IMR-90 (cell line): Measurements from ENCODE around the gene POLR3F. TPM values are rescaled to one million over a fixed set of nuclear protein-coding genes. Genes with fewer than 3 reads are reported as not detected.

ENCODE experiments used
- ATAC-seq: fragments of 200-7000 bp; cut with Tn5 transposase; 2 replicates; pipeline ENCODE4 v1.9.1; 2020; ENCODE audit warnings: low read depth, mild to moderate bottlenecking, moderate library complexity
- BruUV-seq: library from RNA; stranded (reverse); fragments of 400-500 nt; replicated peaks from 2 replicates; lab custom pipeline; 2021; lab: Mats Ljungman, UMichigan
- CTCF ChIA-PET: fragments of 300-600 bp; formaldehyde crosslinking; extraction: SDS; loops from one replicate; lab custom pipeline; 2021; ENCODE audit warnings: antibody characterized with exemption; lab: Yijun Ruan, JAX
- POLR2A ChIA-PET: fragments of 300-600 bp; sonication (Branson Sonifier 250); formaldehyde crosslinking; loops from one replicate; lab custom pipeline; 2022; ENCODE audit warnings: antibody characterized with exemption; ENCODE audit not compliant: unreplicated experiment; lab: Charles Lee
- DNase-seq: peaks from one replicate; pipeline ENCODE4 v3.0.0; 2013
- H2AFZ ChIP-seq: replicated peaks from 2 replicates; pipeline ENCODE3; 2013; ENCODE audit warnings: low read length, mild to moderate bottlenecking; ENCODE audit not compliant: poor library complexity
- H2AK5ac ChIP-seq: 2 replicates; pipeline ENCODE4 v1.6.1; 2013; ENCODE audit warnings: low read depth, low read length, inconsistent platforms
- H2AK9ac ChIP-seq: replicated peaks from 2 replicates; pipeline ENCODE3; 2013; ENCODE audit warnings: mild to moderate bottlenecking, low read depth, low read length, moderate library complexity; ENCODE audit not compliant: poor library complexity
- H2BK120ac ChIP-seq: 2 replicates; pipeline ENCODE4 v1.6.1; 2013; ENCODE audit warnings: low read depth, low read length, inconsistent platforms
- H2BK15ac ChIP-seq: 3 replicates; pipeline ENCODE4 v1.6.1; 2013; ENCODE audit warnings: low read depth, low read length, inconsistent platforms
- H2BK20ac ChIP-seq: 2 replicates; pipeline ENCODE4 v1.6.1; 2013; ENCODE audit warnings: low read depth, mild to moderate bottlenecking, inconsistent platforms, low read length, moderate library complexity
- H2BK5ac ChIP-seq: 2 replicates; pipeline ENCODE4 v1.6.1; 2013; ENCODE audit warnings: mild to moderate bottlenecking, low read depth, low read length, inconsistent platforms; ENCODE audit not compliant: poor library complexity, severe bottlenecking
- H3K14ac ChIP-seq: replicated peaks from 2 replicates; pipeline ENCODE4 v1.6.1; 2013; ENCODE audit warnings: low read depth, low read length, inconsistent platforms
- H3K18ac ChIP-seq: 2 replicates; pipeline ENCODE4 v1.6.1; 2013; ENCODE audit warnings: low read depth, low read length, control low read depth
- H3K23ac ChIP-seq: 2 replicates; pipeline ENCODE4 v1.6.1; 2013; ENCODE audit warnings: low read depth, low read length, inconsistent platforms
- H3K27ac ChIP-seq: 2 replicates; pipeline ENCODE4 v1.5.1; 2013; ENCODE audit warnings: mild to moderate bottlenecking, control low read depth, low read length; ENCODE audit not compliant: insufficient read depth
- H3K27me3 ChIP-seq: 2 replicates; pipeline ENCODE4 v1.6.1; 2013; ENCODE audit warnings: low read length; ENCODE audit not compliant: control insufficient read depth, insufficient read depth
- H3K36me3 ChIP-seq: 2 replicates; pipeline ENCODE4 v1.6.1; 2013; ENCODE audit warnings: low read length, mixed read lengths; ENCODE audit not compliant: control insufficient read depth, insufficient read depth
- H3K4ac ChIP-seq: 2 replicates; pipeline ENCODE4 v1.6.1; 2013; ENCODE audit warnings: low read depth, low read length, inconsistent platforms
- H3K4me1 ChIP-seq: 2 replicates; pipeline ENCODE4 v1.6.1; 2013; ENCODE audit warnings: low read length, mixed read lengths; ENCODE audit not compliant: control insufficient read depth, insufficient read depth
- H3K4me2 ChIP-seq: 2 replicates; pipeline ENCODE4 v1.6.1; 2013; ENCODE audit warnings: low read depth, mild to moderate bottlenecking, control low read depth, low read length, moderate library complexity
- H3K4me3 ChIP-seq: 2 replicates; pipeline ENCODE4 v1.5.1; 2013; ENCODE audit warnings: low read depth, mild to moderate bottlenecking, control low read depth, low read length, moderate library complexity; ENCODE audit not compliant: insufficient read depth
- H3K56ac ChIP-seq: 2 replicates; pipeline ENCODE4 v1.6.1; 2013; ENCODE audit warnings: low read length, inconsistent platforms; ENCODE audit not compliant: insufficient read depth; ENCODE audit errors: extremely low read depth
- H3K79me1 ChIP-seq, 2 experiments: 2 replicates each; pipeline ENCODE4 v1.6.1; 2013; ENCODE audit warnings: low read length in 2 of 2, inconsistent platforms in 1 of 2, low read depth in 1 of 2
- H3K9ac ChIP-seq: 2 replicates; pipeline ENCODE4 v1.6.1; 2013; ENCODE audit warnings: low read depth, low read length, control low read depth
- H3K9me1 ChIP-seq: 2 replicates; pipeline ENCODE4 v1.6.1; 2013; ENCODE audit warnings: low read length, inconsistent platforms; ENCODE audit not compliant: insufficient read depth
- H3K9me3 ChIP-seq: 2 replicates; pipeline ENCODE4 v1.6.1; 2013; ENCODE audit warnings: low read length; ENCODE audit not compliant: control insufficient read depth, insufficient read depth
- H4K20me1 ChIP-seq: 2 replicates; pipeline ENCODE4 v1.6.1; 2013; ENCODE audit warnings: low read length, inconsistent platforms; ENCODE audit not compliant: insufficient read depth
- H4K5ac ChIP-seq: 2 replicates; pipeline ENCODE4 v1.6.1; 2013; ENCODE audit warnings: mild to moderate bottlenecking, low read depth, low read length, control low read depth
- H4K8ac ChIP-seq, 2 experiments: 2 replicates each; pipeline ENCODE4 v1.6.1; 2013; ENCODE audit warnings: low read depth in 2 of 2, low read length in 2 of 2, control low read depth in 1 of 2, inconsistent platforms in 1 of 2
- H4K91ac ChIP-seq: 2 replicates; pipeline ENCODE4 v1.6.1; 2013; ENCODE audit warnings: low read depth, low read length, inconsistent platforms; ENCODE audit not compliant: insufficient read depth
- ELK1 ChIP-seq: fragments of 150-350 bp; IDR thresholded peaks from 2 replicates; pipeline ENCODE4 v1.6.1; 2016; ENCODE audit warnings: low read depth, mild to moderate bottlenecking, low read length, moderate library complexity, borderline replicate concordance
- NFE2L2 ChIP-seq: fragments of 150-350 bp; IDR thresholded peaks from 2 replicates; pipeline ENCODE4 v1.6.1; 2016; ENCODE audit warnings: low read depth, mild to moderate bottlenecking, low read length
- RAD21 ChIP-seq: IDR thresholded peaks from 2 replicates; pipeline ENCODE4 v1.6.1; 2012; ENCODE audit warnings: low read length, improper control_type of control experiment
- WGBS, 2 experiments: methylation state at CpG; one replicate each; pipeline versions ENCODE4 v1.1.5 to v1.1.7; 2013; ENCODE audit warnings: missing lambda C conversion rate in 2 of 2; ENCODE audit not compliant: insufficient read length in 1 of 2; ENCODE audit errors: extremely low coverage in 2 of 2; 5-methylcytosine and 5-hydroxymethylcytosine counted together
- dilution Hi-C: fragments of 300-500 bp; cut with HindIII; formaldehyde crosslinking; loops from one replicate; pipeline ENCODE4 v1.14.3; 2018; ENCODE audit warnings: low sequenced_read_pairs; ENCODE audit not compliant: unreplicated experiment
- in situ Hi-C: fragments of 300-500 bp; cut with MboI; formaldehyde crosslinking; loops from 3 replicates; pipeline ENCODE4 v1.14.3; 2019; ENCODE audit warnings: low sequenced_read_pairs, inconsistent platforms, mixed read lengths
- intact Hi-C: fragments of 100-400 bp; cut with micrococcal nuclease; formaldehyde crosslinking; loops from 2 replicates; pipeline ENCODE4 v1.10.0; 2022
- polyA plus RNA-seq, 3 experiments: library from polyadenylated mRNA; depleted of rRNA; stranded (reverse); fragments of >200 nt; gene quantifications; 2 replicates each; pipeline ENCODE4 v1.2.3, GENCODE V29; 2012; ENCODE audit warnings: low replicate concordance in 1 of 3
- total RNA-seq: library from RNA; depleted of rRNA; stranded (reverse); fragments of >200 nt; gene quantifications from 2 replicates; pipeline ENCODE4 v1.2.3, GENCODE V29; 2012

Gene POLR3F
- total and polyA plus RNA-seq, 2 of the 4 experiments (the other 2 are of a cell fraction), result 5.7 to 7.2 TPM

- Histone ChIP-seq H2BK5ac (no peak overlapping the region), H3K9me1 (peaks cover 5% of the 10 kb centered on the region), H2BK20ac (no peak overlapping the region), H3K23ac (no peak overlapping the region), H2BK15ac (no peak overlapping the region), H3K36me3 (peaks cover 49% of the 10 kb centered on the region), H2AK5ac (no peak overlapping the region), H4K5ac (no peak overlapping the region), H2BK120ac (no peak overlapping the region), H3K79me1 (peaks cover 9 to 10% of the 10 kb centered on the region in 2 experiments), H3K9me3 (no peaks in the 10 kb centered on the region), H3K18ac (no peak overlapping the region), H3K4me3 (no peak overlapping the region), H3K14ac (no peak overlapping the region), H2AK9ac (no peak overlapping the region), H3K9ac (no peak overlapping the region), H3K4me1 (peaks cover 2% of the 10 kb centered on the region), H3K4me2 (no peak overlapping the region), H3K56ac (no peak overlapping the region), H3K27ac (no peak overlapping the region), H2AFZ (no peak overlapping the region), H4K20me1 (no peaks in the 10 kb centered on the region), H3K27me3 (no peaks in the 10 kb centered on the region), H4K91ac (no peak overlapping the region), H3K4ac (no peak overlapping the region), H4K8ac (no peak overlapping the region)
- no TSS peak for BruUV-seq
- no peak for TF ChIP-seq RAD21
- TF ChIP-seq NFE2L2, result no peak
- TF ChIP-seq ELK1, result no peak
- no peak for DNase-seq
- ChIA-PET POLR2A (no interaction called here), CTCF (no interaction called here)
- intact Hi-C loops, result no loop called here
- in situ Hi-C loops, result loop anchor here (25.0 kb wide), 2 partner anchors 110 to 1510 kb away; no protein-coding TSS in a partner anchor
- ATAC-seq, result no peak
- dilution Hi-C loops, result no loop called here
- WGBS, 2 experiments, result no CpG with 5 or more reads among the region's 2 CpGs
Observed at GRCh38 chr20:18527339-18527738, 60.1 kb downstream of the POLR3F start.
